Measurements from ENCODE around the gene RETREG1. TPM values are rescaled to one million over a fixed set of nuclear protein-coding genes. Genes with fewer than 3 reads are reported as not detected.

The RETREG1 gene
- total and polyA plus RNA-seq, 8 donors, result 1.9 to 26.0 (median 2.5) TPM

DNA sequence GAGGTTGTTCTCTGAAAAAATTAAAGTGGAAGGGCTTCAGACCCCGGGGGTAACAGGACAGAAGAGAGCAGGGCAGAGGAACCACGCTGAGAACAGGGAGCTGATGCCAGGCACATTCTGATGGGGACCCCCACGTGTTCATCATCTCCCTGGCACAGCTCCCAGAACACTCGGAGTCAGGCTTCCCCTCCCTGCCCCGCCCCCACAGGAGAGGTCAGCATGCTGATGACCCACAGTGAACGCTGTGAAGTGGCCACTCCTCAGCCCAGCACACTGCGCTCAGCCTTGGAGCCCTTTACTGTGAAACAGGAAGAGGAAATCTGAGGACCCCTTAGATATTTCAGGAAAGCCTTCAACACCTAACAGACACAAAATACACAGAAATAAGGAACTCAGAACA, 16.4 kb downstream of the RETREG1 start:
- intact Hi-C loops (cut with DNase I), result no loop called here
- DNase-seq (peak in 3 of 4 donors; percentile 41 to 79 (median 70)), ATAC-seq (peak; percentile 88)
- H3K9me3 ChIP-seq, result peaks cover 0 to under 1% of the 10 kb centered on the region in 2 donors
- no peaks in the 10 kb centered on the region for H3K27me3 ChIP-seq
- H3K4me1 ChIP-seq, result peaks cover 0 to 9% of the 10 kb centered on the region in 2 donors
- H3K27ac ChIP-seq, result no peak overlapping the region
- no peak overlapping the region for H3K4me3 ChIP-seq
- no peaks in the 10 kb centered on the region for H3K36me3 ChIP-seq
- TF ChIP-seq CTCF (IDR thresholded peaks at IDR 0.05), result no peak

DNA sequence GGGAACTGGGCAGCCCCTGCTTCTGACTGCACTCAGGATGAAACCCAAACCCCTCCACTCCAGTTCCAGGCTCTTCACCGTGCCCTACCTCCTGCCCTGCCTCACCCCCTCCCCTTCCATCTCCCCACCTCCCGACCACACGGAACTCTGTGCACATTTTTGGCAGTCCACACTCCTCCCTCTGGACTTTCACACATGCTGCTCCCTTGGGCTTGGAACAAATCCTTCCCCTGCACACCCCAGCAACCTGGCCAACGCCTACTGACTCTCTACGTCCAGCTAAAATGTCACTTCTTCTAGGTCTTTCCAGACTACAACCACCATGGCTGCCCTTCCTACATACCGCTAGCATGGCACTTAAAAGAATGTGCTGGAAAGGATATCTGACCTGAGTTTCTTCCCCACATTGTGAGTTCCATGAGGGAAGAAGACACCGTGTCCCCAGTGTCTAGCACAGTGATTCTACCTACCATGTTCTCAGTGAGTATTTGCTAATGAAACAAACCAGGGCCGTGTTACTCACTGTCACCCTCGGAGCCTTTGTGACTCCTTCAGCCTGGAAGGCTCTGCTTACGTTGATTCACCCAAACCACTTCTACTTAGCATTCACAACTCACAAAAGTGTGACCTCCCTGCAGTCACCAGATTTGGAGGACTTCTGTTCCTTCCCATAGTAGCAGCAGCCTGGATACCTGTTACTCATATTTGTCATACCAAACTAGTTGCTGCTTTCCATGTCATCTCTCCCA, 18.7 kb downstream of the RETREG1 start:
- Histone ChIP-seq H3K4me3 (no peak overlapping the region), H3K36me3 (no peaks in the 10 kb centered on the region), H3K27ac (no peak overlapping the region), H3K4me1 (peaks cover 0 to 9% of the 10 kb centered on the region in 2 donors), H3K9me3 (no peaks in the 10 kb centered on the region), H3K27me3 (no peaks in the 10 kb centered on the region)
- peak in 1 of 4 donors; percentile 31 for DNase-seq
- no peak for TF ChIP-seq CTCF (IDR thresholded peaks at IDR 0.05)
- intact Hi-C loops (cut with DNase I), result no loop called here
- ATAC-seq, result no peak

GRCh38 chr5:16596581-16596940, 20.2 kb downstream of the RETREG1 start:
- H3K9me3 ChIP-seq, result no peaks in the 10 kb centered on the region
- no peaks in the 10 kb centered on the region for H3K27me3 ChIP-seq
- H3K27ac ChIP-seq, result no peak overlapping the region
- no peak for TF ChIP-seq CTCF (IDR thresholded peaks at IDR 0.05)
- ATAC-seq, result no peak
- no peaks in the 10 kb centered on the region for H3K36me3 ChIP-seq
- peaks cover 0 to 9% of the 10 kb centered on the region in 2 donors for H3K4me1 ChIP-seq
- no peak overlapping the region for H3K4me3 ChIP-seq
- intact Hi-C loops (cut with DNase I), result no loop called here
- DNase-seq, result no peak

GRCh38 chr5:16595881-16596580, 20.8 kb downstream of the RETREG1 start:
- no peaks in the 10 kb centered on the region for H3K9me3 ChIP-seq
- DNase-seq, result no peak
- no peaks in the 10 kb centered on the region for H3K36me3 ChIP-seq
- no peak for TF ChIP-seq CTCF (IDR thresholded peaks at IDR 0.05)
- no peak for ATAC-seq
- intact Hi-C loops (cut with DNase I), result no loop called here
- H3K4me3 ChIP-seq, result no peak overlapping the region
- H3K27ac ChIP-seq, result no peak overlapping the region
- peaks cover 0 to 9% of the 10 kb centered on the region in 2 donors for H3K4me1 ChIP-seq
- no peaks in the 10 kb centered on the region for H3K27me3 ChIP-seq

GRCh38 chr5:16593628-16594027, 23.2 kb downstream of the RETREG1 start:
- no peaks in the 10 kb centered on the region for H3K27me3 ChIP-seq
- no peak overlapping the region for H3K27ac ChIP-seq
- ATAC-seq (no peak), DNase-seq (no peak)
- H3K4me1 ChIP-seq, result no peaks in the 10 kb centered on the region
- TF ChIP-seq CTCF (IDR thresholded peaks at IDR 0.05), result no peak
- intact Hi-C loops (cut with DNase I), result no loop called here
- no peak overlapping the region for H3K4me3 ChIP-seq
- no peaks in the 10 kb centered on the region for H3K9me3 ChIP-seq
- no peaks in the 10 kb centered on the region for H3K36me3 ChIP-seq

All from left lung (tissue), 10 donors.